Measurements from ENCODE around the gene RPS6KA2.
A peak's percentile ranks its signal among the peaks of the same experiment; 100 is the strongest.

Gene RPS6KA2

GRCh38 chr6:166544296-166544605, 82.8 kb downstream of the RPS6KA2 start:
- Histone ChIP-seq H3K27me3 (ENCODE audit: insufficient read depth, low read length) (no peaks in the 10 kb centered on the region), H2AFZ (ENCODE audit: insufficient read depth, low read length, poor library complexity) (no peak overlapping the region), H2BK5ac (ENCODE audit: low read depth, low read length, poor library complexity) (peak overlapping the region; percentile 89), H3K18ac (ENCODE audit: low read length) (no peak overlapping the region), H3K9me3 (ENCODE audit: insufficient read depth, low read depth, low read length) (no peaks in the 10 kb centered on the region), H2AK5ac (ENCODE audit: low read length) (no peak overlapping the region), H3K23ac (ENCODE audit: low read length) (no peak overlapping the region), H3K9ac (ENCODE audit: low read length) (no peak overlapping the region), H3K79me1 (ENCODE audit: low read length) (peaks cover 14% of the 10 kb centered on the region), H4K91ac (ENCODE audit: low read depth, low read length) (peak overlapping the region; percentile 89), H3K4me3 (ENCODE audit: low read depth, low read length) (no peak overlapping the region), H3K14ac (ENCODE audit: low read length) (peak overlapping the region; percentile 13), H3K4me1 (ENCODE audit: control insufficient read depth in 1 of 2, insufficient read depth in 2 of 2, low read length in 2 of 2) (peaks cover 19 to 21% of the 10 kb centered on the region in 2 experiments), H3K79me2 (ENCODE audit: control insufficient read depth, insufficient read depth, low read length, poor library complexity) (peaks cover 1% of the 10 kb centered on the region), H4K8ac (ENCODE audit: low read depth, low read length) (peak overlapping the region; percentile 14), H3K4ac (ENCODE audit: low read depth, low read length) (no peak overlapping the region), H3K4me2 (ENCODE audit: low read length) (no peak overlapping the region), H2BK120ac (ENCODE audit: insufficient read depth, low read length, poor library complexity) (peak overlapping the region; percentile 91), H3K27ac (ENCODE audit: low read depth, low read length) (peak overlapping the region; percentile 89), H3K36me3 (ENCODE audit: control insufficient read depth in 1 of 2, insufficient read depth in 2 of 2, low read length in 2 of 2) (no peaks in the 10 kb centered on the region), H2BK12ac (ENCODE audit: low read length) (peak overlapping the region; percentile 95), H4K12ac (ENCODE audit: low read depth, low read length) (no peak overlapping the region)
- no peak for DNase-seq
- WGBS (ENCODE audit: extremely low coverage, insufficient coverage, insufficient read length), result no CpG with 5 or more reads among the region's 10 CpGs

GRCh38 chr6:166543603-166544295, 83.3 kb downstream of the RPS6KA2 start:
- Histone ChIP-seq H3K9ac (ENCODE audit: low read length) (no peak overlapping the region), H3K9me3 (ENCODE audit: insufficient read depth, low read depth, low read length) (no peaks in the 10 kb centered on the region), H3K4me3 (ENCODE audit: low read depth, low read length) (no peak overlapping the region), H3K36me3 (ENCODE audit: control insufficient read depth in 1 of 2, insufficient read depth in 2 of 2, low read length in 2 of 2) (no peaks in the 10 kb centered on the region), H4K12ac (ENCODE audit: low read depth, low read length) (no peak overlapping the region), H2BK12ac (ENCODE audit: low read length) (peak overlapping the region; percentile 78), H3K27ac (ENCODE audit: low read depth, low read length) (peak overlapping the region; percentile 89), H2BK120ac (ENCODE audit: insufficient read depth, low read length, poor library complexity) (peak overlapping the region; percentile 89), H4K8ac (ENCODE audit: low read depth, low read length) (peak overlapping the region; percentile 61), H3K4me1 (ENCODE audit: control insufficient read depth in 1 of 2, insufficient read depth in 2 of 2, low read length in 2 of 2) (peaks cover 19 to 21% of the 10 kb centered on the region in 2 experiments), H3K18ac (ENCODE audit: low read length) (peak overlapping the region; percentile 42), H3K79me2 (ENCODE audit: control insufficient read depth, insufficient read depth, low read length, poor library complexity) (peaks cover 1% of the 10 kb centered on the region), H4K91ac (ENCODE audit: low read depth, low read length) (peak overlapping the region; percentile 85), H3K4me2 (ENCODE audit: low read length) (peak overlapping the region; percentile 17), H3K14ac (ENCODE audit: low read length) (peak overlapping the region; percentile 51), H3K4ac (ENCODE audit: low read depth, low read length) (no peak overlapping the region), H3K79me1 (ENCODE audit: low read length) (peaks cover 14% of the 10 kb centered on the region), H2AFZ (ENCODE audit: insufficient read depth, low read length, poor library complexity) (no peak overlapping the region), H3K23ac (ENCODE audit: low read length) (no peak overlapping the region), H2AK5ac (ENCODE audit: low read length) (peak overlapping the region; percentile 89), H3K27me3 (ENCODE audit: insufficient read depth, low read length) (no peaks in the 10 kb centered on the region), H2BK5ac (ENCODE audit: low read depth, low read length, poor library complexity) (peak overlapping the region; percentile 75)
- peak in 1 of 2 donors; percentile 44 for DNase-seq
- WGBS (ENCODE audit: extremely low coverage, insufficient coverage, insufficient read length), result no CpG with 5 or more reads among the region's 9 CpGs

- Histone ChIP-seq H3K27me3 (ENCODE audit: insufficient read depth, low read length) (no peaks in the 10 kb centered on the region), H3K79me2 (ENCODE audit: control insufficient read depth, insufficient read depth, low read length, poor library complexity) (peaks cover 1% of the 10 kb centered on the region), H2AK5ac (ENCODE audit: low read length) (no peak overlapping the region), H4K12ac (ENCODE audit: low read depth, low read length) (no peak overlapping the region), H3K14ac (ENCODE audit: low read length) (no peak overlapping the region), H2BK12ac (ENCODE audit: low read length) (no peak overlapping the region), H2AFZ (ENCODE audit: insufficient read depth, low read length, poor library complexity) (no peak overlapping the region), H4K8ac (ENCODE audit: low read depth, low read length) (no peak overlapping the region), H4K91ac (ENCODE audit: low read depth, low read length) (no peak overlapping the region), H3K27ac (ENCODE audit: low read depth, low read length) (no peak overlapping the region), H3K9ac (ENCODE audit: low read length) (no peak overlapping the region), H2BK5ac (ENCODE audit: low read depth, low read length, poor library complexity) (no peak overlapping the region), H2BK120ac (ENCODE audit: insufficient read depth, low read length, poor library complexity) (no peak overlapping the region), H3K4me1 (ENCODE audit: control insufficient read depth in 1 of 2, insufficient read depth in 2 of 2, low read length in 2 of 2) (peaks cover 19 to 21% of the 10 kb centered on the region in 2 experiments), H3K36me3 (ENCODE audit: control insufficient read depth in 1 of 2, insufficient read depth in 2 of 2, low read length in 2 of 2) (no peaks in the 10 kb centered on the region), H3K18ac (ENCODE audit: low read length) (no peak overlapping the region), H3K4me3 (ENCODE audit: low read depth, low read length) (no peak overlapping the region), H3K4me2 (ENCODE audit: low read length) (peak overlapping the region; percentile 40), H3K9me3 (ENCODE audit: insufficient read depth, low read depth, low read length) (no peaks in the 10 kb centered on the region), H3K79me1 (ENCODE audit: low read length) (peaks cover 14% of the 10 kb centered on the region), H3K23ac (ENCODE audit: low read length) (no peak overlapping the region), H3K4ac (ENCODE audit: low read depth, low read length) (no peak overlapping the region)
- DNase-seq, result peak; percentile 84 to 92
- WGBS (ENCODE audit: extremely low coverage, insufficient coverage, insufficient read length), result no CpG with 5 or more reads among the region's 4 CpGs
Measured at GRCh38 chr6:166542580-166542912, 84.5 kb downstream of the RPS6KA2 start.

GRCh38 chr6:166541876-166542579, 85.0 kb downstream of the RPS6KA2 start:
- Histone ChIP-seq H3K79me1 (ENCODE audit: low read length) (peaks cover 14% of the 10 kb centered on the region), H3K4ac (ENCODE audit: low read depth, low read length) (no peak overlapping the region), H4K12ac (ENCODE audit: low read depth, low read length) (no peak overlapping the region), H3K4me1 (ENCODE audit: control insufficient read depth in 1 of 2, insufficient read depth in 2 of 2, low read length in 2 of 2) (peaks cover 19 to 21% of the 10 kb centered on the region in 2 experiments), H3K27me3 (ENCODE audit: insufficient read depth, low read length) (no peaks in the 10 kb centered on the region), H2BK12ac (ENCODE audit: low read length) (no peak overlapping the region), H3K79me2 (ENCODE audit: control insufficient read depth, insufficient read depth, low read length, poor library complexity) (peaks cover 1% of the 10 kb centered on the region), H2AFZ (ENCODE audit: insufficient read depth, low read length, poor library complexity) (no peak overlapping the region), H2AK5ac (ENCODE audit: low read length) (no peak overlapping the region), H4K8ac (ENCODE audit: low read depth, low read length) (no peak overlapping the region), H3K27ac (ENCODE audit: low read depth, low read length) (peak overlapping the region; percentile 41), H3K14ac (ENCODE audit: low read length) (no peak overlapping the region), H3K23ac (ENCODE audit: low read length) (no peak overlapping the region), H2BK5ac (ENCODE audit: low read depth, low read length, poor library complexity) (no peak overlapping the region), H3K18ac (ENCODE audit: low read length) (no peak overlapping the region), H3K36me3 (ENCODE audit: control insufficient read depth in 1 of 2, insufficient read depth in 2 of 2, low read length in 2 of 2) (no peaks in the 10 kb centered on the region), H3K4me3 (ENCODE audit: low read depth, low read length) (no peak overlapping the region), H2BK120ac (ENCODE audit: insufficient read depth, low read length, poor library complexity) (no peak overlapping the region), H3K9me3 (ENCODE audit: insufficient read depth, low read depth, low read length) (no peaks in the 10 kb centered on the region), H3K9ac (ENCODE audit: low read length) (no peak overlapping the region), H4K91ac (ENCODE audit: low read depth, low read length) (no peak overlapping the region), H3K4me2 (ENCODE audit: low read length) (peak overlapping the region; percentile 40)
- DNase-seq, result no peak
- WGBS (ENCODE audit: extremely low coverage, insufficient coverage, insufficient read length), result no CpG with 5 or more reads among the region's 12 CpGs
